Effector memory CD8-positive, alpha-beta T cell (primary cell): ENCODE measurements around the gene KLHL15.
"Not testable (repeated sequence)": the region's sequence is repeated elsewhere in the genome, so short reads cannot be mapped to it uniquely, and the experiment has no call there.

Experiments
- ATAC-seq: fragments of 150-1000 bp; cut with Tn5 transposase; replicated peaks from 2 replicates; pipeline ENCODE4 v1.10.0; 2021; ENCODE audit warnings: mild to moderate bottlenecking, moderate library complexity
- DNase-seq, 3 experiments: peaks; one replicate each; pipeline ENCODE4 v3.0.0; 2021
- H3K27ac Mint-ChIP-seq, 2 donors: one replicate each; pipeline ENCODE4 v1.8.0; 2022; ENCODE audit warnings: mild to moderate bottlenecking in 2 of 2, mixed read lengths in 2 of 2, moderate library complexity in 2 of 2
- H3K27me3 Mint-ChIP-seq, 2 donors: one replicate each; pipeline ENCODE4 v1.8.0; 2022; ENCODE audit warnings: mixed read lengths in 2 of 2
- H3K36me3 Mint-ChIP-seq: one replicate; pipeline ENCODE4 v1.8.0; 2022; ENCODE audit warnings: mild to moderate bottlenecking, moderate library complexity, mixed read lengths; ENCODE audit not compliant: insufficient read depth
- H3K4me1 Mint-ChIP-seq, 2 donors: one replicate each; pipeline ENCODE4 v1.8.0; 2022; ENCODE audit warnings: low read depth in 2 of 2, mixed read lengths in 2 of 2
- H3K4me3 Mint-ChIP-seq, 2 donors: one replicate each; pipeline ENCODE4 v1.8.0; 2022; ENCODE audit warnings: mild to moderate bottlenecking in 2 of 2, mixed read lengths in 2 of 2, moderate library complexity in 2 of 2
- H3K9me3 Mint-ChIP-seq, 2 donors: one replicate each; pipeline ENCODE4 v1.8.0; 2022; ENCODE audit warnings: mixed read lengths in 2 of 2

Gene KLHL15

GRCh38 chrX:24002792-24003191 is 24.2 kb downstream of the KLHL15 start:
- Mint-ChIP-seq H3K4me1 (peaks cover 2 to 11% of the 10 kb centered on the region in 2 donors), H3K4me3 (no peak overlapping the region), H3K27me3 (no peaks in the 10 kb centered on the region), H3K36me3 (peaks cover 30% of the 10 kb centered on the region), H3K27ac (peak overlapping the region in 1 of 2 donors; percentile 41), H3K9me3 (no peaks in the 10 kb centered on the region)
- ATAC-seq, result no peak
- no peak for DNase-seq

DNA sequence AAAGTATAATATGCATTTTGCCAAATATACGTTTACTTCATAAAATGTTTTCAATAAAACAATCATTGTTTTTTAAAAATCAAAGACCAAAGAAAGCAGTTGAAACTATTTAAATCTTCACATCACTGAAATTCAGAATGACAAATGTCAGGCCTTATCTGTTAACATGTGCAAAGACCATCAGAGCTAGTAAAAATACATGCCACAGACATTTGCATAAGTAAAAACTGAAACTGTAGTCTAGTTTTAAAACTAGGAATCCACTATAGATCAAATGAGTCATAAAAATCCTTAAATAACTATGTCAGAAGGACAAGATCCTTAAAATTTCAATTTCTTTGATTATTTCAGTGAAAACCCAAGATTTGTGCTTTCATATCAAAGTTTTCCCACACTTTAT is 24.8 kb downstream of the KLHL15 start:
- Mint-ChIP-seq H3K27me3 (no peaks in the 10 kb centered on the region), H3K27ac (no peak overlapping the region), H3K4me1 (peaks cover 2 to 11% of the 10 kb centered on the region in 2 donors), H3K9me3 (no peaks in the 10 kb centered on the region), H3K4me3 (no peak overlapping the region), H3K36me3 (peaks cover 35% of the 10 kb centered on the region)
- DNase-seq (no peak), ATAC-seq (no peak)

DNA sequence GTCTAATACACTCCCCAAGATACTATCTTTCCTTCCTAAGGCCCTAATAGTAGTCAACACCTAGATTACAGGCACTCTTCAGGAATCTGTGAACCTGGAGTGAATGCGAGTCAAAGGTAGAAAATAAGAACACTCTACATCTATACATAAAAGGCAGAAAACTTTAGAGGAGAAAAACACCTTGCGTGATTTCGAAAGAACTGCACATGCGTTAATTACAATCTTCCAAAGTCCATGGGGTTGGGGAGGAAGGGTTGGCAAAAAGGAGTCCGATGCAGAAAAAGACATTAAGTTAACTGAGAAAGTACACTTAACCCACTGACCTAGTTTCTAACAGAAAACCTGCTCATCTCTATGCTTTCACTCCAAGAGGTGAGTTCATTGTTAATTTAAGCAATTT is 27.3 kb downstream of the KLHL15 start:
- ATAC-seq, result no peak
- Mint-ChIP-seq H3K4me1 (peaks cover 2 to 4% of the 10 kb centered on the region in 2 donors), H3K27me3 (no peaks in the 10 kb centered on the region), H3K4me3 (no peak overlapping the region), H3K9me3 (no peaks in the 10 kb centered on the region), H3K36me3 (peaks cover 29% of the 10 kb centered on the region), H3K27ac (no peak overlapping the region)
- no peak for DNase-seq

DNA sequence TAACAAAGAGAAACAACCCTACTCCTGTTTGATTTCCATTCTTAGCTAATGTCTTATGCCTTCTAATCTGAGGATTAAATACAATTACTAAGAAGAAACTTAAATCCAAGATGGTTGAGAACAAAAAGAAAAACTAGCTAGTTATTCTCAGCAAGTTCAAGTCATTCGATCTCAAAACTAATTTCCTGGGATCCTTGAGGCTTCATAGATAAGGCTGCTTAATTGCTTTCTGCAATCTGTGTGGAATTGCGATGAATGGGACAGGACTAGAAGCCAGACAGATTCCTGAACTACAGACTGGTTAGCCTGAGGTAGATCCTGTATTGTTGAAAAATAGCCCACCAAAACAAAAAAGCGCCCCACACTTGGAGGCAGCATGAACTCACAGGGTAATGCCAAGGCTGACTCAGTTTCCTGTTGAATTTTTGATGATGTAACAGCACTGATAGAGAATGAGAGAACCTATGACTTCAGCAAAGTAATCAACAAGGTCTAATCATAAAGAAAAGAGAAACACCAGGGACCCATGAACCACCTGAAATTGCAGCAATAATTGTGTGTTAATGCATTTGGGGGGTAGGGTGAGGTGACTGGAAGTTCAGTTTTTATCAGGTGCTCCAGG is 33.9 kb downstream of the KLHL15 start:
- Mint-ChIP-seq H3K27ac (no peak overlapping the region), H3K36me3 (peaks cover 21% of the 10 kb centered on the region), H3K4me3 (no peak overlapping the region), H3K9me3 (no peaks in the 10 kb centered on the region), H3K27me3 (no peaks in the 10 kb centered on the region), H3K4me1 (peaks cover 5 to 7% of the 10 kb centered on the region in 2 donors)
- DNase-seq, result no peak
- ATAC-seq, result no peak

DNA sequence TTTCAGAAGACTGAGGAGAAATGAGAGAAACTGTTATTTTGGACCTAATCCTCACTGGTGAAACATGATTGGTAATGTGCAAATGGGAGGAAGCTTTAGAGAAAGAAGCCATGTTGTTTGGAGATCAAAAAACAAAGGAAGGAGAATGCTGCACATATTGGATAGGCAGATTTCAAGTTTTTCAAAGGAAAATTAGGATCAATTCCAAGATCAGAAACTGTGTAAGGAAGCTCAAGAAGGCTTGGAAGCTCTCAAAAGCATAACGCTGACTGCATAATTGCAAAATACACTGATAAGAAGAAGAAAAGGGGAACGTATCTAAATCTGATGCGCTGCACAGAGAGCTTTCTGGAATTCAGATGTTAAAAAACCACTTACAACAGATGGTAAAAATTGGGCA is 34.6 kb downstream of the KLHL15 start:
- H3K4me3 Mint-ChIP-seq, result no peak overlapping the region
- H3K4me1 Mint-ChIP-seq, result peaks cover 5 to 7% of the 10 kb centered on the region in 2 donors
- H3K9me3 Mint-ChIP-seq, result no peaks in the 10 kb centered on the region
- no peak for ATAC-seq
- H3K27ac Mint-ChIP-seq, result peak overlapping the region in 1 of 2 donors; percentile 64
- no peak for DNase-seq
- no peaks in the 10 kb centered on the region for H3K27me3 Mint-ChIP-seq
- peaks cover 23% of the 10 kb centered on the region for H3K36me3 Mint-ChIP-seq

DNA sequence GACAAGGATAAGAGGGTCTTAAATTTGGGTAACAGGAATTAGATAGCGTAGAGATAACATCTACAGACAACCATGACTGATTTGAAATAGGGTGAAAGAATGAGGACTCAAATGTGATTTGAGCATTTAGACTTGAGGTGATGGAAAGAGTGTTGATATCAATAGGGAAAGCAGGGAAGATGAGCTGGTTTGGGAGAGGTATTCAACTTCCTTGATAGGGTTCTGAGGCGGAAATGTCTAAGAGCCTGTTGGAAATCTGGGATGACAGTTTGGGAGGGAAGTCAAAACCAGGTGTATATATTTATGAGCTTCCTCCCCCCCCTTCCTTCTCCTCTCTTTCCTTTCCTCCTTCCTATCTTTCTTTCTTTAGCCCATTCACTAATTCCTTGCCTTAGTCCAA is 36.5 kb downstream of the KLHL15 start:
- ATAC-seq, result no peak
- Mint-ChIP-seq H3K27me3 (no peaks in the 10 kb centered on the region), H3K4me3 (no peak overlapping the region), H3K36me3 (peaks cover 26% of the 10 kb centered on the region), H3K9me3 (no peaks in the 10 kb centered on the region), H3K27ac (peak overlapping the region in 1 of 2 donors; percentile 54), H3K4me1 (peaks cover 5 to 7% of the 10 kb centered on the region in 2 donors)
- DNase-seq, result no peak

GRCh38 chrX:23989689-23990088 is 37.3 kb downstream of the KLHL15 start:
- no peaks in the 10 kb centered on the region for H3K9me3 Mint-ChIP-seq
- H3K27me3 Mint-ChIP-seq, result no peaks in the 10 kb centered on the region
- H3K4me1 Mint-ChIP-seq, result peaks cover 5 to 7% of the 10 kb centered on the region in 2 donors
- no peak overlapping the region for H3K4me3 Mint-ChIP-seq
- ATAC-seq, result no peak
- H3K27ac Mint-ChIP-seq, result no peak overlapping the region
- H3K36me3 Mint-ChIP-seq, result peaks cover 26% of the 10 kb centered on the region
- DNase-seq, result no peak

DNA sequence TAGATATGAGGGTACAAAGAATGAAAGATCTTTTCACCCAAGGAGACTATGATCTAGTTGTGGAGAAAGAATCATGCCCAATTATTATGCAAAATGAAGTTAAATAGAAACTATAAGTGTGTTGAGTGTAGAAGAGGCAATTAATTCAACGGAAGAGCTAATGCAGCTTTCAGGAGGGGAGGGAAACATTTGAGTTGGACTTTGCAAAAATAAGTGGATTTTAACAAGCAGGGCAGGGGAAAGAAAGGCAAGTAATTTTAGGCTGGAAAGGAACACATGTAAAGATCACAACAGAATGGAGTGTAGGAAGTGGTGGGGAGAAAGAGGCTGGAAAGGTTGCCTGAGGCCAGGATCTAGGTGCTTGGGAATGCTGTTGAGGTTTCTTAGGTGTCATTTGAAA is 44.1 kb downstream of the KLHL15 start:
- DNase-seq, result no peak
- H3K4me1 Mint-ChIP-seq, result peaks cover 0 to 2% of the 10 kb centered on the region in 2 donors
- no peak overlapping the region for H3K4me3 Mint-ChIP-seq
- no peak overlapping the region for H3K27ac Mint-ChIP-seq
- H3K9me3 Mint-ChIP-seq, result no peaks in the 10 kb centered on the region
- H3K27me3 Mint-ChIP-seq, result no peaks in the 10 kb centered on the region
- H3K36me3 Mint-ChIP-seq, result peaks cover 14% of the 10 kb centered on the region
- ATAC-seq, result no peak

DNA sequence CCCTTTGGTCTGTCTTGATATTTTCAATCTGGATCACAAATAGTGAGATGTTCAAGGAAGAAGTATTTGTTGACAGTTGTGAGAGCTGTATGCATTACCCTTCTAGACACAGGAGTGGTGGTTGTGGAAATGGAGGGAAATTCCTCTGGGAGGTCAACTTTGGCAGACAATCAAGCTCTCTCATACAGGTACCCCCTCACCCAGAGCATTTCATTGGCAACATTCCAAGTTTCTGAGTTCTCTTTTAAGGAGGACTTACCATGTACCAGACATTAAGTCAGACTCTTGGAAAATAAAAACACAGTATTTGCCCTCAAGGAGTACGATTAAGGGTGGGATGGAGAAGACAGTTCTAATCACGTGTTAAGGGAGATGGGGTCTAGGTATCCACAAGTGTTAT is 45.3 kb downstream of the KLHL15 start:
- H3K27me3 Mint-ChIP-seq, result no peaks in the 10 kb centered on the region
- peaks cover 0 to 2% of the 10 kb centered on the region in 2 donors for H3K4me1 Mint-ChIP-seq
- no peak for DNase-seq
- peaks cover 8% of the 10 kb centered on the region for H3K36me3 Mint-ChIP-seq
- no peaks in the 10 kb centered on the region for H3K9me3 Mint-ChIP-seq
- no peak for ATAC-seq
- H3K27ac Mint-ChIP-seq, result peak overlapping the region in 1 of 2 donors; percentile 52
- H3K4me3 Mint-ChIP-seq, result no peak overlapping the region

DNA sequence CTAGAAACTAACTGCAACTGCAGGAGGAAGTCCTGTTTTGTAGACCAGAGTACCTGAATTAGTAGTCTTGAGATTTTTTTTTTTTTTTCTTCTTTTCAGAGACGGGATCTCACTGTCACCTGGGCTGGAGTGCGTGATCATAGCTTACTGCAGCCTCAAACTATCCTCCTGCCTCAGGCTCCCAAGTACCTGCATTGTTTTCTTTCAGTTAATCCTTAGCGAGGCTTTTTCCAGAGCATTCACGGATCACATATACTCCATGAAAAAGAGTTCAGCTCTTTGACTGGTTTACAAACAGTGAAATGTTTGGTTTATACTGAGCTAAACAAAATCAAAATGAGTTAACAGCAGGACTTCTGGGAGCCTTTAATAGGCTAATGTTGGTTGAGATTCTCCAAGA is 45.8 kb downstream of the KLHL15 start:
- H3K27ac Mint-ChIP-seq, result no peak overlapping the region
- H3K4me1 Mint-ChIP-seq, result peaks cover 0 to 2% of the 10 kb centered on the region in 2 donors
- H3K9me3 Mint-ChIP-seq, result no peaks in the 10 kb centered on the region
- DNase-seq (no peak), ATAC-seq (no peak)
- H3K4me3 Mint-ChIP-seq, result no peak overlapping the region
- H3K27me3 Mint-ChIP-seq, result no peaks in the 10 kb centered on the region
- H3K36me3 Mint-ChIP-seq, result peaks cover 4% of the 10 kb centered on the region

DNA sequence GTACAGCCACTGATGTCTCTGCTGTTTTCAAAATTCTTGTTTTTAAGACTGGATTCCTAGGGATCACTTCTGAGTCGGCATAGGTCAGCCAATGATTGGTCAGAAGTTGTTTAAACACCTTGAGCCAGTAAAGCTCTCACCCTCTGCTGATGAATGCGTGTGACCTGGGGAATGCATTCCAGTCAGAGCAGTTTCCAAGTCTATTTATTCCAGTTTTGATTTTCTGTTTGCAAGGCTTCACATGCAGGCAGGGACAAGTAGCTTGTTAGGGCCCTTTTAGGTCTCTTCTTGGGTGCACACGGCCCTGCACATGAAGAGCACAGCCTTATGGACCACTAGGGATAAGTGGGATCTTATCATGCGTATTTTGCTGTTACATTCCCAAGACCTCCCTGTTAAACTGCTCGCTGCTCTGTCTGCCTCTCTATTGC is 47.0 kb downstream of the KLHL15 start:
- H3K4me3 Mint-ChIP-seq, result no peak overlapping the region
- DNase-seq (no peak), ATAC-seq (no peak)
- no peak overlapping the region for H3K27ac Mint-ChIP-seq
- no peaks in the 10 kb centered on the region for H3K27me3 Mint-ChIP-seq
- no peaks in the 10 kb centered on the region for H3K9me3 Mint-ChIP-seq
- H3K36me3 Mint-ChIP-seq, result peaks cover 4% of the 10 kb centered on the region
- peaks cover 0 to 2% of the 10 kb centered on the region in 2 donors for H3K4me1 Mint-ChIP-seq

DNA sequence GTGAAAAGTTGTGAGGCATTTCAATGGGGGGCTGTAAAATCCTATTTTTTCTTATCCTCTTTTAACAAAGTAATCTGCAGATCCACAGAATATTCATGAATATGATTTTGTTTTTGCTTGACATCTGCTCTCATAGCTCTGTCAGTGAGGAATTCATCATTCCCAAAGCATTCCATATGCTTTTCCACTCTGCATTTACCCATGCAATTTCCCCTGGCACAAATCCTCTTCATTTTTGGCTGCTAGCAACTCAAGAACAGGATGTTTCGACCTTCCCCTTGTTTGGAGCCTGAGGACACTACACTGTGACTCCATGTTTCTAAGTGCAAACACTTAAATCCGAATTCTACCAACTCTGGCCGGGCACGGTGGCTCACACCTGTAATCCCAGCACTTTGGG is 48.5 kb downstream of the KLHL15 start:
- Mint-ChIP-seq H3K27me3 (no peaks in the 10 kb centered on the region), H3K9me3 (no peaks in the 10 kb centered on the region), H3K4me3 (no peak overlapping the region), H3K36me3 (no peaks in the 10 kb centered on the region), H3K4me1 (peaks cover 0 to 2% of the 10 kb centered on the region in 2 donors), H3K27ac (no peak overlapping the region)
- ATAC-seq, result no peak
- no peak for DNase-seq

DNA sequence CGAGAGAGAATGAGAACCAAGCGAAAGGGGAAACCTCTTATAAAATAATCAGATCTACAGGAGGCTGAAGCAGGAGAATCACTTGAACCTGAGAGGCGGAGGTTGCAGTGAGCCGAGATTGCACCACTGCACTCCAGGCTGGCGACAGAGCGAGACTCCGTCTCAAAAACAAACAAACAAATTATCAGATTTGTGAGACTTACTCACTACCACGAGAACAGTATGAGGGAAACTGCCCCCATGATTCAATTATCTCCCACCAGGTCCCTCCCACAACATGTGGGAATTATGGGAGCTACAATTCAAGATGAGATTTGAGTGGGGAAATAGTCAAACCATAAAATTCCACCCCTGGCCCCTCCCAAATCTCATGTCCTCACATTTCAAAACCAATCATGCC is 61.4 kb downstream of the KLHL15 start:
- ATAC-seq, H3K27me3 Mint-ChIP-seq: not testable (repeated sequence)

GRCh38 chrX:23964191-23964590 is 62.8 kb downstream of the KLHL15 start:
- no peak for DNase-seq
- ATAC-seq, result no peak
- Mint-ChIP-seq H3K27me3 (no peaks in the 10 kb centered on the region), H3K4me1 (no peaks in the 10 kb centered on the region), H3K9me3 (no peaks in the 10 kb centered on the region), H3K36me3 (no peaks in the 10 kb centered on the region), H3K27ac (no peak overlapping the region), H3K4me3 (no peak overlapping the region)

More for the DNA sequence above, 61.4 kb downstream of the KLHL15 start:
- not testable (repeated sequence) for H3K9me3 Mint-ChIP-seq, DNase-seq, H3K36me3 Mint-ChIP-seq, H3K27ac Mint-ChIP-seq, H3K4me1 Mint-ChIP-seq, H3K4me3 Mint-ChIP-seq
